Esophagus muscularis mucosa (tissue), 3 donors: ENCODE results near the gene ATP7A.

Experiments used
- CTCF ChIP-seq, 3 experiments: fragments of 200-600 bp in 2 of 3; fragments of 450-650 bp in 1 of 3; sonication (generic) in 2 of 3; IDR thresholded peaks; one replicate each; pipeline ENCODE4 v1.5.1; 2017 to 2019; ENCODE audit warnings: antibody characterized with exemption in 3 of 3, mild to moderate bottlenecking in 2 of 3, moderate library complexity in 1 of 3
- POLR2A ChIP-seq: fragments of 450-650 bp; IDR thresholded peaks from one replicate; pipeline ENCODE4 v1.6.1; 2017; ENCODE audit warnings: antibody characterized with exemption, moderate library complexity, mild to moderate bottlenecking, low read depth

GRCh38 chrX:77945910-77946545 is 35.5 kb downstream of the ATP7A start:
- no peak for TF ChIP-seq CTCF (IDR thresholded peaks at IDR 0.05)
- no peak for TF ChIP-seq POLR2A
